ENCODE data around the gene MKS1.

MKS1 gene

DNA sequence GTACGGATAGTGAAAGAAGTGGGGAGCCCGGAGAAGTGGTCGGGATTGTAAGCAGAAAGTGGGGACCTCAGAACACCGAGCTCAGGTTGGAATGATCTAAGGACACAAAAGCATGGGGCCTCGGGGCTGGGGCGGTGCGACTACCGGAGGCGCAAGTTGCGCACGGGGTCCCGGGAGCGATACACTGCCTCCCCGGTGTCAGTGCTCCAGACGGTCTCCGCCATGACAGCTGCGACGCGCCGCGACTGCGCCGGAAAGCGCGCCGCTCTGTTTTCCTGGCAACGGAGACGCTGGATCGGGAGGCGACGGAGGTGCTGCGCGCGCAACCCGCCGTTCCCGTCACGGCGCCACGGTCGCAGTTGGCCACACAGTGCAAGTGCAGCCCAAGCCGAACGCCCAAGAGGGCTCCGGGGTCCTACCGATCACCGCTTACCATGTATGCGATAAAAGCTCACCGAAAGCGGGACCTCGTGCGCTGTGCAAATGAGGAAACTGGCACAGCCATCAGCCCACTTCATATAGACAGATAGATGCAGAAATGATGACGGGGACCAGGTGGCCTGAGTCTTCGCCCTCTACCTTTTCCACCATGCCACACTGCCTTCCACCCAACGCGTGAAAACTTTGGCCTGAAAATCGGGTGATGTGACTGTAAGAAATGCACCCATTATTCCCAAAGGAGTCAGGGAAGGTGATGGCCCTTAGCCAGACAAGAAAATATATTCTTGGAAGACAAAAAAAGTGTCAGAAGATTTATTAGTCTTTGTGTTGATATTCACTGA is at the start of gene MKS1:
TSS of gene MKS1 (minus strand) at position 249 of the 782 bp plus-strand sequence. CDS start at position 224, 25 bp downstream.
- DNase-seq: peak; percentile 96

GRCh38 chr17:58268326-58268725 is 49.3 kb upstream of the MKS1 start:
- DNase-seq: no peak

GRCh38 chr17:58267347-58268324 is 48.6 kb upstream of the MKS1 start:
- DNase-seq: no peak

DNA sequence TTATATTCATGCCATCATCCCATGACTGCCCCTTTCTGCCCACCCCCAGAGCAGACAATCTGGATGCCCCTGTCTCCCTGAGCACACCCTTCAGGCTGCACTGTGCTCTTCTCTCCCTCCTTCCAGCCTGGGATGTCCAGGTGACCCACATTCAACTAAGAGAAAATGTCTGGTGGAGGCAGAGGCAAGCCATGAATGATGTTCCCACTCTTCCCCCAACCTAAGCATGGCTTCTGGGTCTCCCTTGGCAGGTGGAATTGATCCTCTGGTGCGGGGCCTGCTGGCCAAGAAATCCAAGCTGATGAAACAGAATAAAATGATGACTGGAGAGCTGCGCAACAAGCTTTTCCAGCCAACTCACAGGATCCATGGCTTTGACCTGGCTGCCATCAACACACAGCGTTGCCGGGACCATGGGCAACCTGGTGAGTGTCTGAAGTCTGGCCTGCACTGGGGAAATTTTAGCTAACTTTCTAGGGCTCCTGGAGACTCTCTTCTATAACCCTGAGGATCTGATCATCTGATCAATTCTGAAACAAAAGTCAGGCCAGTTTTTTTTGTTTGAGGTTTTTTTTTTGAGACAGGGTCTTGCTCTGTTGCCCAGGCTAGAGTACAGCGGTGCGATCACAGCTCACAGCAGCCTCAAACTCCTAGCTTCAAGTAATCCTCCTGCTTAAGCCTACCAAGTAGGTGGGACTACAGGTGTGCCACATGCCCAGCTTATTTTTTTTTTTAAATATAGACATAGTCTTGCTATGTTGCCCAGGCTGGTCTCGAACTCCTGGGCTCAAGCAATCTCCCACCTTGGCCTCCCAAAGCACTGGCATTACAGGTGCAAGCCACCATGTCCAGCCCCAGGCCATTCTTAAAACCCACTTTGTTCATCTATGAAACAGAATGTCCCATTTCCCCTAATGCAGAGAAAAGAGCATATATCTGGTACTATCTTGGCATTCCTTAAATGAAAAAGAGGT is 47.1 kb upstream of the MKS1 start:
- DNase-seq: no peak

DNA sequence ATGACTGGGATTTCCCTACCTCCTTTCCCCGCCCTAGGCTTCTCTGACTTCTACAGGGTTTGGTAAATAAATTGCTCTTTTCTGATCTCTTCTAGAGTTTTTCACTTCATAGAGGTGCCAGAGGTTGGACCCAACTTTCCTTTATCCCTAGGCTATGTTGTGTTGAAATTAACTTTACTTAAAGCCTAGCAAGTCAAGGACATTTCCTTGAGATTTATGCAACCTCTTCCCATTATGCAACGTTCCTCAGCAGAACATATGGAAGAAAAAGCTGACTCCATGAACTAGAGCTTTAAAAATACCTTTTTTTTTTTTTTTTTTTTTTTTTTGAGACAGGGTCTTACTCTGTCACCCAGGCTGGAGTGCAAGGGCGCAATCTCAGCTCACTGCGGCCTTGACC is 46.2 kb upstream of the MKS1 start:
- no peak for DNase-seq

GRCh38 chr17:58264407-58265103 is 45.5 kb upstream of the MKS1 start:
- DNase-seq: no peak

DNA sequence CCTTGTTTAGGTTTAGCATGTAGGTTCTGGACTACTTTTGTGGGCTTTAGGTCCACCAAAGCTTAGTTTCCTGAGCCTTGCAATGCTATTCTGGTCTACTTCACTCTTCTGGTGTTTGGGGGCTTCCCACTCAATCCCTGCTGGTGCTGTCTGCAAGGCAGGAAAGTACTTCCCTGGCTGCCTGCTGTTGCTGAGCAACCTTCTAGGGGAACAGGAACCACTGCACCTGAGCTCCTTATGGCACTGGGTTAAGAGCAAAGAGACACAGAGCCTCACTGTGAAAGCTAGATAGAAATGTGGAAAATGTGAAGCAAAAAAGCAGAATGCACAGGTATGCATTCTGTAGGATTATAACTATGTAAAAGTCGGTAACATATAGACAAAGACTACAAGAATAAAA is 44.7 kb upstream of the MKS1 start:
- DNase-seq: no peak

GRCh38 chr17:58262149-58262548 is 43.1 kb upstream of the MKS1 start:
- DNase-seq: no peak

GRCh38 chr17:58254803-58255202 is 35.7 kb upstream of the MKS1 start:
- DNase-seq: no peak

- no peak for DNase-seq
These were observed 34.0 kb upstream of the MKS1 start for GRCh38 chr17:58253082-58253481.

- no peak for DNase-seq
These were observed 33.1 kb upstream of the MKS1 start for GRCh38 chr17:58252141-58252540.

DNA sequence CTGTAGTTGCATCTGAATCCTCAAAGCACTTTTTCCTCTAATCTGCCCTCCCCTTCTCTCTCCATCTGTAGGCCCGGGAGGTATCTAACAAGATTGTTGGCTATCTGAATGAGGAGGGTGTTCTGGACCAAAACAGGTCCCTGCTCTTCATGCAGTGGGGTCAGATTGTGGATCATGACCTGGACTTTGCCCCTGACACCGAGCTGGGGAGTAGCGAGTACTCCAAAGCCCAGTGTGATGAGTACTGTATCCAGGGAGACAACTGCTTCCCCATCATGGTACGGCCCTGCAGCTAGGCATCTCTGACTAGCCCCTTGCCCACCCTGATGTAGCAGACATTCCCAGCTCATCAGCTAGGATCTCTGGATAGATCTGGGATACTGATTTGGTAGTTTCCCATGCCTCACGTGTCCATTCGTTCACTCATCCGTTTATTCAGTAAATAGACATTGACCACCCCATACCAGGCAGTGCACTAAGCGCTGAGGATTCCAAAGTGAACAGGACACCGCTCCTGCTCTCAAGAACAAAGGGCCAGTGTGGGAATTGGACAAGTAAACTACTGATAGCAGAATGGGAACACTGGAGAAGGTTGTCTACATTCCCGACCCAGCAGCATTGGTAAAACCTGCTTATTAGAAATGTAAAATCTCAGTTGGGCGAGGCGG is 31.4 kb upstream of the MKS1 start:
- DNase-seq: no peak

DNA sequence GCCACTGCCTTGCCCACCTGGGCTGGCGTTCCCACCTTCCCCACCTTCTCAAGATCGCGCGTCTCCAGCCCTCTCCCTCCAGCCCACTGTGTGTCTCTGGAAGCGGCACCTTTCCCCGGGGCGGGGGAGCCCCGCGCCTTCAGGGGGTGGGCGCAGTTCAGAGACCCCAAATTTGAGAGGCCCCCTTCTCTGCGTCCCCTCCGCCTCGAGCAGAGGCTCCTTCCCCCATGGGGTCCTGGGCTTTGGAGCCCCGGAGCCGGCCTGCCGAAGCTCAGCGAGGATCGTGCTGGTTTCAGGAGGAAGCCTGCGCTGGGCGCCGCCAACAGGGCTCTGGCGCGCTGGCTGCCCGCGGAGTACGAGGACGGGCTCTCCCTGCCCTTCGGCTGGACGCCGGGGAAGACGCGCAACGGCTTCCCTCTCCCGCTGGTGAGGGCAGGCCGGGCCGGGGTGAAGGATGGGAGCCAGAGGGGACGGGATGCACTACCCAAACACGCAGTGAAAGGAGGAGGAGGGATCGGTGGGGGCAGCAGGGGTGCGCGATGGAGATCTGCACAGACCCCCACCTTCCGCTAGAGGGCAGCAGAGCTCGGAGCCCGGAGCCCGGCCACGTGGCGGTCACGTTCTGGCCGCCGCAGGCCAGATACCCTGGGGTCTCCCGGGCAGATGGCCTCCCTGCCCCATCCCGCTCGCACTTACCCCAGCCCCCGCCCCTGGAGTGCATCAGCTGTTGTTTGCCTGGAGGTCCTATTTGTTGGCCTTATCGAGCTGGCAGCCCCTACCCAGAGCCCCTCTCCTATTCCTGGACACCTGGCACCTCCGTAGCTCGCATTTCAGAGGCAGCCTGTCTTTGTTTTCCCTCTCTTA is 30.4 kb upstream of the MKS1 start:
- DNase-seq: peak; percentile 77

GRCh38 chr17:58248955-58249269 is 29.9 kb upstream of the MKS1 start:
- DNase-seq: no peak

DNA sequence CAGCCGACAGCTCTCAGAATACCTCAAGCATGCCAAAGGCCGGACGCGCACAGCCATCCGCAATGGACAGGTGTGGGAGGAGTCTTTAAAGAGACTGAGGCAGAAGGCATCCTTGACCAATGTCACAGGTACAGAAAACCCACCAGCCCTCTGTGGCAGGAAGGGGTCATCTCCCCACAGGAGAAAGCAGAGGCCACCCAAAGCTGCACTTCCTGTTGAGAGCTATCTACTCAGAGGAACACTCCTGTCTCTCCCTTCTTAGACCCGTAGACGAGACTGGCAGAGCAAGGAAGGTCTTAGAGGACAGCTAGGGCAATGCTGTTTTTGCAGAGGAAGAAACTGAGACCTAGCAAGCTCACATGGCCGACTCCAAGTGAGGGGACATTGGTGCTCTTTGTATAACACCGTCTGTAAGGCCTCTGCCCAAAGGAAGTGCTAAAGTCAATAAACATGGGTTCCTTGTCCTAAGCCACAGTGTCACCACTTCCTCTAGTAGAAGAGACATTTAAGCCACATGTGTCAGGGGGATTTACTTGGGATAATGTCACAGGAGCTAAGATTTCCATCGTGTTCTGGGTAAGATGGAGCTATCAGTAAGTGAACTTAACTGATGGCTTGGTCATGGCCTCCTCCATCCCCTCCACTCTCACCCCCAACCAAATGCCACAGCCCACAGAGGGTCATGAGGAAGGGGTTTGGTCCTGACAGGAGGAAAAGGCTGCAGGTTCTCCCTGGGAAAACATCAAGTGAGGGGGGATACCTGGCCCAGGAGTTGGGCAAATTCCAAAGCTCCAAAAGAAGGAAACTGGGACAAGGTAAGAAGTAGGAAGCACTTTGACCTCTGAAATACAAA is 28.7 kb upstream of the MKS1 start:
- DNase-seq: no peak

DNA sequence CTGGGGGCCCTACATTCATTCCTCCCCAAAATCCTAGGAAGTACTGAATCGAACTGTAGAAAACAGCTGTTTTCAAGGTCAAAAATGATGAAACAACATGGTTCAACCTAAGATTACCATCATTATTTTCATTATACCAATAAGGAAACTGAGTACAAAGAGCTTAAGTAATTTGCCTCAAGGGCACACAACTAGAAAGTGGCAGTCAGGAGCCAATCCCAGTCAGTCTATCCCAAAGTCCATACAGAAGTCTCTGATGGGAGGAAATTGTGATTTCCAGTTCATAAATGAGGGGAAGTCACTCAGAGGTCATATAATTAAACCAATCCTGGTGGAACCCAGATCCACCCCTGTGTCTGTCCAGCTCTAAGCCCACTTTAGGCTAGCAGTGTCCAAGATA is 27.7 kb upstream of the MKS1 start:
- DNase-seq: no peak

DNA sequence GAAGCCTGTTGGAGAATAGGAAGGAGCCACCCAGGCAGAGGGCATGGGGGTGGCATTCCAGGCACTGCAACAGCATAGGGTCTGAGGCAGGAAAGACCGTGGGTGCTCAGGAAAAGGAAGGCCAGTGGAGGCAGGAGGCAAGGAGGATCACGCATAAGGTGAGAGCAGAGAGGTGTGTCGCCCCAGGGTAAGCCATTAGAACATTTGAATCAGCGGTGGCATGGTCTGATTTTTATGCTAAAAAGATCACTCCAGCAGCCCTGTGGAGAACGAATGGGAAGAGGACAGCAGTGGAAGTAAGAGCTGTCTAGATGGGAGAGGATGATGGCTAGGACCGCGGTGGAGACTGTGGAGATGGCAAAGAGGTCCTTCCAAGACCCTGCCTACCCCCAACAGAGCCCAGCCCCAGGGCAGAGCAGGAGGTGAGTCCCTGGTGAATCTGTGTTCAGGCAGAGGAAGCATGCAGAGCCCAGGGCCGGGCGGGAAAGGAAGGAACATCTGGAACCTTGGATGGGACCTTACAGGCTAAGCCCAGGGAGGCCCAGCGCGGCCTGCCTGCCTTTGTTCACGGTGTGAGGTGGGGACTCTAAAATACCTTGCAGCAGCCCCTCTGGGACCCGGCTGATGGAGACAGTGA is 27.2 kb upstream of the MKS1 start:
- DNase-seq: no peak

- DNase-seq: no peak
These were observed 26.5 kb upstream of the MKS1 start for GRCh38 chr17:58245428-58246103.

GRCh38 chr17:58244963-58245362 is 25.9 kb upstream of the MKS1 start:
- no peak for DNase-seq
